HG03064 (cell line): ENCODE data around the gene MCAM.

ENCODE experiments used
- ATAC-seq: cut with Tn5 transposase; IDR thresholded peaks from one replicate; pipeline ENCODE4 v1.9.1; 2021; ENCODE audit warnings: low read depth; ENCODE audit not compliant: unreplicated experiment

MCAM gene, protein sequence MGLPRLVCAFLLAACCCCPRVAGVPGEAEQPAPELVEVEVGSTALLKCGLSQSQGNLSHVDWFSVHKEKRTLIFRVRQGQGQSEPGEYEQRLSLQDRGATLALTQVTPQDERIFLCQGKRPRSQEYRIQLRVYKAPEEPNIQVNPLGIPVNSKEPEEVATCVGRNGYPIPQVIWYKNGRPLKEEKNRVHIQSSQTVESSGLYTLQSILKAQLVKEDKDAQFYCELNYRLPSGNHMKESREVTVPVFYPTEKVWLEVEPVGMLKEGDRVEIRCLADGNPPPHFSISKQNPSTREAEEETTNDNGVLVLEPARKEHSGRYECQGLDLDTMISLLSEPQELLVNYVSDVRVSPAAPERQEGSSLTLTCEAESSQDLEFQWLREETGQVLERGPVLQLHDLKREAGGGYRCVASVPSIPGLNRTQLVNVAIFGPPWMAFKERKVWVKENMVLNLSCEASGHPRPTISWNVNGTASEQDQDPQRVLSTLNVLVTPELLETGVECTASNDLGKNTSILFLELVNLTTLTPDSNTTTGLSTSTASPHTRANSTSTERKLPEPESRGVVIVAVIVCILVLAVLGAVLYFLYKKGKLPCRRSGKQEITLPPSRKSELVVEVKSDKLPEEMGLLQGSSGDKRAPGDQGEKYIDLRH

DNA sequence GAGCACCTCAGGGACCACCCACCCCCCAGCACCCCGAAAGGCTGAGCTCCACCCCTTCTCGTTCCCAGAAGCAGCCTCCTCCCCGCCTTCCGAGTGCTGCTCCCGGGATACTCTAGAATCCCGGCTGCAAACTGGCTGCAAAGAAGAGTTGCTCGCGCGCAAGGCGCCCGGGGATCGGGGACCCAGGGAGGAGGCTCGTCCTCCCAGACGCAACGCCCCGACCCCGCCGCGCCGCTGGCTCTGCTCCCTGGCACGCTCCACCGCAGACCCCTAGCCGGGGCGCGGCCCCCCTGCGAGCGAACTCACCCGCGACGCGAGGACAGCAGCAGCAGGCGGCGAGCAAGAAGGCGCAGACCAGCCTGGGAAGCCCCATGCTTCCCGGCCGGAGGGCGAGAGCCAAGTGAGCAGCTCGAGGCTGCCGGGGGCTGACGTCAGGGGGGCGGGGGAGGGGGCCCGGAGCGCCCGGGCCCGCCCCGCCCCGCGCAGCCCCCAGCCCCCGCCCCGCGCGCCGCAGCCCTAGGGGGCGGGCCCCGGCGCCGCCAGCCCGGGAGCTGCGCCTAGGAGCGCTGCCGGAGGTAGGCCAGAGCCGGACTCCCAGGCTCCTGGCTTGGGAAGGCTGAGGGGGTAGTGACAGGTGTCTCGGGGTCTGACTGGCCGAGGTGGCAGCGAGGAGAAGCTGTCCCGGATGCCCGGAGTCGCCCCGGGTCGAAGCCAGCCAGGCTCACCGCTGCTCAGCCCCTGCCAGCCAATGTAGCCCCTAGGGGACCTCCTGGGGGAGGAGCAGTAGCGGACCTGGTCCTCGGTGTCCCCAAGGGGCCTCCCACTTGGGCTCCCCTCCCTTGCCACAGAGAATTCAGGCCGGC is at the start of gene MCAM:
MCAM (minus strand) TSS at position 402 of the 863 bp plus-strand sequence; CDS start at position 373, 29 bp downstream.
- no peak for ATAC-seq

DNA sequence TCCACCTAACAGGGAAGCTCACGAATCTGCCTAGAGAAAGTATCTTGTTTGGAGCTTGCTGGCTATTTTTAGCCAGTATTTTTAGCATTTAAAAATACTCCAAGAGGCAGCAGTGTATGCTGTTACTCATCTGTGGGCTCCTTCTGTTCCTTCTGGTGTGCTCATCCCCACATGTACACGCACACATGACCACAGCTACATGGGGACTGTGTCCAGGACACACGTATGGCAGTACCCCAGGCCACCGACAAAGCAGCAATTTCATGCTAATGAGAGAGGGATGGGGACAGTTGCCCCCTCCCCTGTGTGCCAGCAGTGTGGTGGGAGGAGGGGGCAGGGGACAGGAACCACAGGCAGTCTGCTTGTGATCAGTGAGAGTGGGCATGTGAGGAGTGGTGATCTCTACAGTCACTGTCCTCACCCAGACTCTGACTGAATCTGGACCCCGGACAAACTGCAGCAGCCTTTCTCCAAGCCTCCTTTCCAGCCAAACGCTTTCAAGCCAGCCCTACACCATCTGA is 48.2 kb upstream of the MCAM start:
- ATAC-seq: no peak

DNA sequence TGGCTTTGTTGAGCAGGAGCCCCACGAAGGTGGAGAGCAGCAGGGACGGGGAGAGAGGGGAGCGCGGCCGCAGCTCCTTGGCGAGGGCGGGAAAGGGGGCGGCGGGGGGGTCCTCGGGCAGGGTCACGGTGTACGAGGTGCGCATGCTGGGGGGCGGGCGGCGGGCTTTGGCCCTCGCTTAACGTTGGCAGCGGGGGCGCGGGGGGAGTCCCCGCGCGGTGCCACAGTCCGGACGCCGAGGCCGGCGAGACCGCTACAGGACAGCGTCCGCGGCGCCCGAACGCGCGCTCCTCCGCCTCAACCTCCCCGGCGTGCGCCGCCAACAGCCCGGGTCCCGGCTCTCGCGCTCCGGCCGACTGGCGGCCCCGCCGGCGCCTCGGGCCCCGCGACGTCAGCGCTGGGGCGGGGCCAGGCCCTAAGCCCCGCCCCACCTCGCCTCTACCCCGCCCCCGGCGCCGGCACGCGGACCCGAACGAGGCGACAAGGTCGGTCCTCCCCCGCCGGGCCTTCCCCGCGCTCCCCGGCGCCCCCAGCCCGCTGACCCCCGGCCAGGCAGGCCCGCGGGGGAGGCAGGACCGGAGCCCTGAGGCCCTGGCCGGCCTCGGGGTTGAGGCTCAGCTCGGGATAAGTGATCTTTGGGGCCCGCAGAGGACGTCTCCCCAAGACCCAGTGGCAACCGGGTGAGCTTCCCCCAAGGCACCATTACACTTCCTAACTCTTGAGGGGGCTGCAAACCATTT is 47.1 kb upstream of the MCAM start:
- ATAC-seq: no peak

DNA sequence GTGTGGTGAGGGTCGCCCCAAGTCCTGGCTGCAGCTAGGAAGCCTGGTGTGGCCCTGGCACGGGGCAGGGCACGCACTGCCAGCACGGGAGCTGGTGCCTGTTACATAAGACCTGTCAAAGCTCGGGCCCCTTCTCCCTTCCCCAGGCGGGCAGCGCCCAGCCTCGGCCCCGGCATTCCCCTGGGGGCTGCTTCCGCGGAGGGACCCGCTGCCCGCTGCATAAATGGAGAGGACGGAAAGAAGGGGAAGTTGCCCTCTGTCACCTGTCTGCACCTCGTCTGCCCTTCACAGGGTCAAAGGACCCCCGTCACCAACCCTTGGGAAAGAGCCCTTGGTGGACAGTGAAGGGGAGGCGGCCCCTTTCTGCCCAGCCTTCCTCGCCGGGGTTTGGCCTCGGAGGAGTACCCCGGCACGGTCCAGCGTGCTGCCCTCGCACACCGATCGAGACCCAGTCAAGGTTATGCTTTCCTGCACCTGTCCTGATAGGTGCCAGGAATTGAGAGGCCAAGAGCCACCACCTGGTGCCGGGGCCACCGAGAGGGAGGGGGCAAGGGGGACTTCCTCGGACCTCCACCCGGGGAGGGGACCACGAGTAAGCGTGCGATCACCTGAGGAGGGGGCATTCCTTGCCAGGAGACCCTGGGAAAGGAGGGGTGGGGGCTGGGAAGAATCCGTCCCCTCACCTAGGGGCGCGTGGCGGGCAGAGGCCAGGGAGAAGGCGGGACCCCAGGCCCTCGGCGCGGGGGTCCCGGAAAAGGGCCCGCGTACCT is 46.3 kb upstream of the MCAM start:
- ATAC-seq: no peak

DNA sequence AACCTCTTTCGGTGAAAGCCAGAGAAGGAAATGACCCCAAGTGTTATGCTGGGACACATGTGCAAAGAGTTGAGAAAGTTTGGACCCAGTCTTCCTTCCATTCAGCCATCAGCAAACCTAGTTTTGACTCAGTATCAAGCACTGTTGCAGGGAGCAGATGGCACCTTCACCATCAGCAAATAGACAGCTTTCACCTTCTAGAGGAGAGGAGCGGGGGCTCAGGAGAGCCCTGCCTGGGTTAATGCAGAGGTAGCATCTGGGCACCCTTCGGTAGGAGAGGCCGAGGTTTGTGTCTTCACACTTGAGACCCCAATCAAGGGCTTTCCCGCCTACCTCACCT is 45.8 kb upstream of the MCAM start:
- ATAC-seq: no peak

DNA sequence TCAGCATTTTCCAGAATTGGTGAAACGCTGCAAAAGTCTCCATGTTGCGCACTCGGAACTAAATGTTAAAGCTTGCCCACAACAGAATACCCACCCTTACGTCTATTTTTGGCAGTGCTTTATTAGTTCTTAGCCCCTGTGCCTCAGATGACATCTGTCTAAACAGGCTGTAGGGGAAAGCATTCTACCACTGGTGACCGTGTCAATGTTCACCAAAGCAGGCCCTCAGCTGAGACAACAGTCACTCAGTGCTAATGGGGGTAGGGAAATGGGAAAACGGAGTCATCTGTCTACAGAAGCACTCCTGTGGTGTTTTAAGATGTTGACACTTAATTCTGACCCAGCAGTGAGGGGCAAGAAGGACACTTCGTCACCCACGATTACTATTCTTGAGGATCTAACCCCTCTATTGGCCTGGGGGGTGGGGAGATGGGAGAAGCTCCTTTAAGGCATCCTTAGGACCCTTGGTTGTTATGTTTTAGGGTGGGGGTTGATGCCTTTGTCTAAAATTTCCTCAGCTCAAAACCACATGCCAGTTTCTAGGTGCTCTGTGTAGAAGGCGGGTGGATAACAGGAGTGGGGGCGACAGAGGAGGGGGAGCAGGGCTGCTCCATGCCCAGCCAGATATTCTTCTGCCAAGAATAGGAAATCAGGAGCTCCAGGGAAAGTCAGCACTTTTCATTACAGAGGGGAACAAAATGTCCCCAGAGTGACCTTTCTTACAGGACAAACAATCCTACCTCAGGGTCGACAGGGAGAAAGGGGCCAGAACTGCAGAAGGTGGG is 45.2 kb upstream of the MCAM start:
- ATAC-seq: no peak

DNA sequence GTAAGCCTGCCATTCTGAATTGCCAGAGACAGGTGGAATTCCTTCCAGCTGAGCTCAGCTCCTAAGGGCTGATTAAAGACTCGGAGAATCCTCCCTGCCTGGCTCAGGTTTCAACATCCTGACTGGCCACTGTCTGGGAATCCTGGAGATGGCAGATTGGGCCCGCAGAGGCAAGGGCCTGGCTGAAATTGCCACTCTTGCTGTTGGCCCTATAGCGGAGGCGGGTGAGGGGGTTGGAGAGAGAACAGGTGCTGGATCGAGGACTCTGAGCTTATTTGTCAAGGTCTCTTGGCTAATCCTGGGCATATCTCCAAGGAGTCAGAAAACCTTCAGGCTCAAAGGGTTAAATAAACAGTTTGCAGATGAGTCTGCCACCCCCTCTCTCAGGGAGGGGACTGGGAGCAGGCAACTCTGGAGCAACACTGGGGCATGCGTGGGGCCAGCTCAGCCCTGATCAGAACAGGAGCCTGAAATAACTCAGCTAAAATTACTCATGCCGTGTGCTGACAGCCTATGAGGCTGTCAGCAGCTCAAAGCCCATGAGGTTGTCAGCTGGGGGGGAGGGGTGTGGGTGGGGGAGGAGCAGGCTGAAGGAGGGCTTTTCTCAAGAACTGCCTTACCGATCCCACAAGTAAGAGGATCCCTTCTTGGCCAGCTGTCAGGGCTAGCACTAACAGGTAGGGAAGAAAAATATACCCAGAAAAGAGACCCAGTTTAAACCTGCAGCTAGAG is 44.3 kb upstream of the MCAM start:
- ATAC-seq: no peak

DNA sequence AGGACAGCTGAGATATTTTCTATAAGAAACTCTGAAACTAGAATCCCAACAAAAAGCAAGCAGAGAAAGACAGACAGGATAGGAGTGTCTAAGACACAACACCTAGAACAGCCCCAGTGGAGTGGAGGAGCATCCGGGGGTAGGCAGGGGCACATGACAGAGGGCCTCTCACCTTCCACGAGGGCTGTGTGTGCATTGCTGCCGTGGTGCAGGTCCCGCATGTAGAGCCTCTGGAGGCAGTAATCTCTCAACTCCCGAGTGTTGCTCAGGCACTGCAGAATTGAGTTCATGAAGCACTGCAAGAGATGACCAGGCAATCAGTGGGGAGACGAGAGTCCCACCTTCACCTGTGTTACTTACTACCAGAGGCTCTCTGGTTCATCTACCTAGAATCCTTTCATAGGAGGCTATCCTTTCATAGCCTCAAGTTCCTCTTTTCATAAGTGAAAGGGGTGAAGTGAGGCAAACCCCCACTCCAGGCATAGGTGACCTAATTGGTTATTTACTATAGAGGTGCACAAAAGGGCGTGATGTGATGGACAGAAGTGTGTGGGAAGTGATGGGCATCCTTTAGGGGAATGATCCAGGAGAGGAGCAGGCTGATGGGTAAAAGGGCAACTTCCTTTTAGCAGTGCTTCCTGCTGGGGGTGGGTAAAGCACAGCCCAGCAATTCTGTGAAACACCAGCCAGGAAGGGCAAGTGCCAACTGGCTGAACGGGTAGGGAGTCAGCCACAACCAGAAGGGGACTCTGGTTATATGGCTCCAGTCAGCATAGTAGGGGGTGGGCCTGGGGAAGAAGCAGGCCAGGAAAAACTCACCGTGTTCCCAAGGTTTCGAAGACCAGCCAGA is 42.7 kb upstream of the MCAM start:
- ATAC-seq: no peak

DNA sequence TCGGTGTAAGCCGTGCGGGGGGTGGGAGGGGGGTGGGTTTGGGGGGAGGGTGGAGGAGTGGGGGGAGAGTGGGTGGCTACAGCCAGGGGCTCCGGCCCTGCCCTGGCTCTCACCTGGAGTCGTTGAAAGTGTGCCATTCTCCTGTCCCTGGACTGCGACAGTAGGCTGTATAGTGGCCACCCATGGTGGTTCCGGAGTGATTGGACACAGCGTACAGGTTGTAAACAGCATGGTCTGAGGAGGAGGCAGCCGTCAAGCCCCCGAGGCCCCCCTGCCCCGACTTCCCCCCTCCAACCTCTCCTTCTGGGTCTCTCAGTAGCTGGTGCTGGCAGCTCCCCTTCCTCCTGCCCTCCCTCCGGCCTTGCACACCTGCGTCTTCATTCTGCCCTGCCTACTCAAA is 40.1 kb upstream of the MCAM start:
- ATAC-seq: no peak

DNA sequence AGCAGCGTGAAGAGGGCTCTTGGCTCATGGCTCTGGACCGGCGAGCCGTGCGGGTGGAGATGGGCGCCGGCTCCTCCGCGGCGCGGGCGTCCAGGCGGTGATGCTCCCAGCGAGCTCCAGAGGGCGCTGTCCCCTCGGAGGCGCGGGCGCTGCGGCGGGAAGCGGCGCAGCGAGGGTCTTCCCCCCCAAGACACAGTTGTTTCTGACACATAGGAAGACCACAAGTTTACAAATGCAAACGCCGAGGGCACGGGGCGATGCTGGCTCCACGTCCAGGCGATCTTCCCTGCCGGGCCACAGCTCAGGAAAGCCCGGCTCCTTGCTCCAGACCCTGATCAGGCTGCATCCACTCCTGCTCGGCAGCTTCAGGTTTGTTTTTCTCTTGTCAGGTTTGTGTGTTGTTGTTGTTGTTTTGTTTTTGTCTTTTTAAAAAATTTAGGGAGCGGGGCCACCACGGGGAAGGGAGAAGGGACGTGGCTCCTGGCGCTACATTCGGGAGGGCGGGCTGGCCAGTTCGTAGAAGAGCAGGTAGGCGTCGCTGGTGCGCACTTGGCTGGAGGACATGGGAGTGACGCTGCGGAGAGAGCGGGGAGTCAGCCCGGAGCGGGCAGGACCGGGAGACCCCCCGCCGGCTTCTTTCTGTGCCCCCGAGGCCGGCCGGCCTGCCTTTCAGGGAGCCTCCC is 39.6 kb upstream of the MCAM start:
- ATAC-seq: peak; percentile 67

DNA sequence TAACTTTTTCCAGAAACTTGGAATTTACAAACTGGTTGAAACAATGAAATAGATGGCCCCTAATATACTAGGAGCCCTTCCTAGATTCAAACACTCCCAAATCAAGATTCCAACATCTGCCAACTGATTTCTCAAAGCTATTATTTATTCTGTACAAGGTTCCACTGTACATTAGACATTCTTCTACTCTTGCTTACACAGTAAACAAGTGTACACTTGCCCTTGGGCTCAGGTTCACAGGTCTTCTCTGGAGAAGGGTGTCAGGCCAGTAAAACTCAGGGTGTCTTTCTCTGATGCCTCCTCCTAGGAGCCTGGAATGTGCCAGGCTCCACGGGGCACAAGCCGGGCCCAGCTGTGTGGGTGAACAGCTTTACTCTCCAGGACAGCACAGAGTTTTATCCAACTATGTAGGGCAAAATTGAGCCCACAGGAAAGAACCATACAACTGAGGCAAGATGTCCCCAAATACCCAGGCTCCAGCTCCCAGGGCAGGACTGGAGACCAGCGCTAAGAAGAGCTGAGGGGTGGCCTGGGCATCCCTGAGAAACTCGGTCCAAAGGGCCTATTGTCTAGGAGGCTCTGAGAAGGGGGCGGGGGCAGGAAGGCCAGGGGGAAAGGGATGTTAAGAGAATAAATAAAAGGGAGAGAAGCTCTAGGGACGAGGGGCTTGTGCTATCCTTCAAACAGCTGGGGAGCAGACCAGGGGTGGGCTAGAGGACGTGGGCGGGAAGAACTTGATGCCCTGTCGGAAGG is 38.3 kb upstream of the MCAM start:
- ATAC-seq: no peak

DNA sequence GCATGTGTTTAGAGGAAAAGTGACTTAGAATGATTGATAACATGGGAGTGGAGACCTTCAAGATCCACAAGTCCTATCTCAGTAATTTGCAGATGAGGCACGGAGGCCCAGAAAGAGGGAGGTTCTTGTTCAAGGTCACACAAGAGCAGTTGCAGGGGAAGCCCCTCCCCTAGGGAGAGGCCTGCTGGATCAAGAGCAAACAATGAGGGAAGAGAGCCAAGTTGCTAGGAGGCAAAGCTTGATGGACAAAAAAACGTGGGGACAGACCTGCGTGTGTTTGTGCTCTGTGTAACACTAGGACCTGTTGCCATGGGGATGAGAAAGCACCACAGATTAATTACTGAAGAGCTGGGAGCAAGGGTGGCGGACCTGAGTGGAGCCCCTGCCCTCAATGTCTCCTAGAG is 35.9 kb upstream of the MCAM start:
- ATAC-seq: no peak

DNA sequence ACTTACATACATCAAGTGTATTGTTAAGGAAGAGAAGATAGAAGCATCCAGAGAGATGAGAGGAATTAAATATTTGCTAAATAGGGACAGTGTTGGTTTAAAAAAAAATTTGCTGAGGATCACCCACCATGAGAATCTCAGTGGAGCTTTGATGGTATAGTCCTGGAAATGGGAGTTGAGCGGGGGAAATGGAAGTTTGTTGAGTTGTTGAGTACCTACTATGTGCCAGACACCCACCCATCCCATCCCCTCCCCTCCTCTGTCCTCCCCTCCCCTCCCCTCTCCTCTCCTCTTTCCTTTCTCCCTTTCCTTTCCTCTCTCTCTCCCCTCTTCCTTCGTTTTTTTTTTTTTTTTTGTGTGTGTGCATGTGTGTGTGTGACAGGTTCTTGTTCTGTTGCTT is 34.3 kb upstream of the MCAM start:
- ATAC-seq: no peak

DNA sequence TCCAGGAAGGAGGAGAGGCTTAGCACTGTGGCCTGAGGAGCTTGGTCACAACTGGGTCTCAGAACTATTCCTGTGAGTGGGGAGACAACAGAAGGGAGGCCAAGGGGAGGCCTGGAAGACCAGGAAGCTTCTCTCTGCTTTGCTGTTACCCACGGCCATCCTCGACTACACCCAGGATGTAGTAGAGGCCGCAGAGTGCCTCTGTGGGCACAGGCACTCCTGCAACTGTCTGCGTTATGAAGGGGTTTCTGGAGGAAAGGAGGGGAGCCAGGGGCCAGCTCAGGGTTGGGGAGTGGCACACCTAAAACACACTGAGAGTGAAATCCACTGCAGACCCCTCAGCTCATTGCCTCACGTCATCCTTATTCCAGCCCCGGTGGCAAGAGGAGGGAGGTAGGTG is 33.4 kb upstream of the MCAM start:
- no peak for ATAC-seq

DNA sequence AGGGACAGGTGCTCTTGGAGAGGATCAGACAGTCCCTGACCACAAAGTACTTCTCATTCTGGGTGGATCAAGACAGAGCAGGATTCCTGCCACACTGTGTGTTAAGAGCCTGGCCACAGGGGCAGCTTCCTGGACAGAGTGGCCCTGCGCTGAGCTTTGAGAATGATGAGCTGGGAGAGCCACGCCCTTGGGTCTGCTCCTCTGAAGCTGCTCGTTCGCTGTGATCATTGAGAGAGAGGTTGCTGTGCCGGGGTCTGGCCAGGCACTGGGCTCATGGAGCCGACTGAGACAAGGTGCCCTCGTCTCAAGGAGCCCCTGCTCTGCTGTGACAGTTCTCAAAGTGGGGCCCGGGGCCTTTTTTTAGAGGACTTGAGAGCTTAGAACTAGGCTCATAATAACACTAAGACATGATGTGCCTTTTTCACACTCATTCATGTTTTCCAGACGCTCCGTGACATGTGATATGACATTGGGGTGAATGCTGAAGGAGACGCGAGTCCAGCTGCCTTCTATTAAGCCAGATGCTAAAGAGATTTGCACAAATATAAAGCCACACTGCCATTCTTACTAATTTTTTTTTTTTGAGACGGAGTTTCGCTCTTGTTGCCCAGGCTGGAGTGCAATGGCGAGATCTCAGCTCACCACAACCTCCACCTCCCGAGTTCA is 31.1 kb upstream of the MCAM start:
- ATAC-seq: no peak

DNA sequence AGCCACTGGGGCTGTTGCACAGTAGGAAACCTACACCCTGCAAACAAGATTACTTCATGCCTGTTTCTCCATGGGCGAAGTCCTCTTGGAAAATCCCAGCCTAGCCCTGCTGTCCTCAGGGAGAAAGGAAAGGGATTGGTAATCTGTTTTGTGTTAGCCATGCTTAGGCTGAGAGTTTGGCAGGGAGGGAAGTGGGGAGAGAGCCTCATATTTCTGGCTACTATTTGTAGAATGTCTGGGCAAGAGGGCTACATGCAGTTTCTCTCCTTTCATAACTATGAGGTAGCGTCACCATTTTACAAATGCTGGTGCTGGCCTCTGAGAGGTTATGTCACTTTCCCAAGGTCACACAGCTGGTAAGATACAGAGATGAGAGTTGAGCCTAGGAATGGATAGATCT is 30.3 kb upstream of the MCAM start:
- no peak for ATAC-seq
